Measurements from ENCODE around the gene TSPAN32.

The TSPAN32 gene, protein sequence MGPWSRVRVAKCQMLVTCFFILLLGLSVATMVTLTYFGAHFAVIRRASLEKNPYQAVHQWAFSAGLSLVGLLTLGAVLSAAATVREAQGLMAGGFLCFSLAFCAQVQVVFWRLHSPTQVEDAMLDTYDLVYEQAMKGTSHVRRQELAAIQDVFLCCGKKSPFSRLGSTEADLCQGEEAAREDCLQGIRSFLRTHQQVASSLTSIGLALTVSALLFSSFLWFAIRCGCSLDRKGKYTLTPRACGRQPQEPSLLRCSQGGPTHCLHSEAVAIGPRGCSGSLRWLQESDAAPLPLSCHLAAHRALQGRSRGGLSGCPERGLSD

DNA sequence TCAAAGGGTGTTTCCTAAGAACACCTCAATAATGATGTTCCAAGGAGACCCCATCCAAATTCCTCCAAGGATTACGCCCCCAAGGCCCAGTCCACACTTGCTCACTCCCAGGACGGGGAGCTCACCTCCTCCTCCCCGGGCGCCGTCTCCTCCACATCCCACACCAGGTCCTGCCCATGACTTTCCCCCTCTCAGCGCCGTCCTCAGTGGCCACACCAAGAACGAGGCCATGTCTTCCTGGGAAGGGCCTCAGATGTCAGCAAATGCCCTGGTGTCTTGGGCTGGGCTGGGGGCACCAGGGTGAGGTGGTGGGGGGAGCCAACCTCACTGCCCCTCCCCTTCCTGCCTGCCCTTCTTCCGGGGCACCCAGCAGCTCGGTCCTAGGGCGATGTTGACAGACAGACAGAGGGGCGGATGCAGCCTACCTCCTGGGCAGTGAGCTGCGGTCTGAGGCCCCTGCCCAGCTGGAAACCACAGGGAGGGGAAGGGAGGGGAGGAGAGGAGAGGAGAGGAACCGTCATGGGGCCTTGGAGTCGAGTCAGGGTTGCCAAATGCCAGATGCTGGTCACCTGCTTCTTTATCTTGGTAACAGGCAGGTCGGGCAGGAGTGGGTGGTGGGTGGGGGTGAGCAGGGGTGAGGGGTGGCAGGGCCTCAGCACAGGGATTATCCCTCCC, at the start of gene TSPAN32, which contains the start of gene C11orf21:
TSS of gene TSPAN32 (plus strand) at position 383 of the 675 bp plus-strand sequence. CDS start at position 520, 137 bp downstream.
TSS of gene C11orf21 (minus strand) at position 288 of the 675 bp plus-strand sequence. CDS start at position 178, 110 bp downstream.
- peak; percentile 1 for DNase-seq (ENCODE audit: low read depth, low spot score)

DNA sequence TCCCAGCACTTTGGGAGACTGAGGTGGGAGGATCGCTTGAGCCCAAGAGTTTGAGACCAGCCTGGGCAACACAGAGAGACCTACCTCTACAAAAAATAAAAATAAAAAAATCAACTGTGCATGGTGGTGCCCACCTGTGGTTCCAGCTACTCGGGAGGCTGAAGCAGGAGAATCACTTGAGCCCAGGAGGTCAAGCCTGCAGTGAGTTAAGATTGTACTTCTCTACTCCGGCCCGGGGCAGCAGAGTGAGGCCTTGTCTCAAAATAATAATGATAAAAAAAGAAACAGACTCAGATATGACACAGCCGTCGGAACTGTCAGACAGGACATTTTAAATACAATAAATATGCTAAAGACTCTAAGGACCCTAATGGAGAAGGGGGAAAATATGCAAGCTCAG, 49.8 kb upstream of the TSPAN32 start:
- no peak for DNase-seq (ENCODE audit: low read depth, low spot score)

DNA sequence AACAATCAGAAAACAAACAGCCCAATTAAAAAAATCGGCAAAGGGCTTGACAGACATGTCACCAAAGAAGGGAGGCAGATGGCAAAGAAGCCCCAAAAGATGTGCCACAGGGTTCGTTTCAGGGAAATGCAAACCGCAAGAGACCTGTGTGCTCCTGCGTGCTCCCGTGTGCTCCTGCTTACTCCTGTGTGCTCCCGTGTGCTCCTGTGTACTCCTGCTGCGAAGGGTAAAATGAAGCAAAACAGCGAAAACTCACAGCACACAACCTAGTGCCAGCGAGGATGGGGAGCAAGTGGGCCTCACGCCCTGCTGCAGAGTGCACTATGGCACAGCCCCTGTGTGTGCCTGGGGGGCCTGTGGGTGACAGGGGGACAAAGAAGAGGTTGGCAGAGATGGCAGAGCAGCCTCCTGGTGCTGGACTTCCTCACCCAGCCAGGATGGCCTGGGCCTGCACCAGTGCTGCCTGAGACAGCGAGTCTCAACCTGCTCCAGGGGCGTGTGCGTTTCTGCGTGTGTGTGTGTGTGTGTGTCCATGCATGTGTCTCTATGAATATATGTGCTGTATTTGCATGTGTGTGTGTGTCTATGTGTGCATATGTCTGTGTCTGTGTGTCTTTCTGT, 45.4 kb upstream of the TSPAN32 start:
- no peak for DNase-seq (ENCODE audit: low read depth, low spot score)

DNA sequence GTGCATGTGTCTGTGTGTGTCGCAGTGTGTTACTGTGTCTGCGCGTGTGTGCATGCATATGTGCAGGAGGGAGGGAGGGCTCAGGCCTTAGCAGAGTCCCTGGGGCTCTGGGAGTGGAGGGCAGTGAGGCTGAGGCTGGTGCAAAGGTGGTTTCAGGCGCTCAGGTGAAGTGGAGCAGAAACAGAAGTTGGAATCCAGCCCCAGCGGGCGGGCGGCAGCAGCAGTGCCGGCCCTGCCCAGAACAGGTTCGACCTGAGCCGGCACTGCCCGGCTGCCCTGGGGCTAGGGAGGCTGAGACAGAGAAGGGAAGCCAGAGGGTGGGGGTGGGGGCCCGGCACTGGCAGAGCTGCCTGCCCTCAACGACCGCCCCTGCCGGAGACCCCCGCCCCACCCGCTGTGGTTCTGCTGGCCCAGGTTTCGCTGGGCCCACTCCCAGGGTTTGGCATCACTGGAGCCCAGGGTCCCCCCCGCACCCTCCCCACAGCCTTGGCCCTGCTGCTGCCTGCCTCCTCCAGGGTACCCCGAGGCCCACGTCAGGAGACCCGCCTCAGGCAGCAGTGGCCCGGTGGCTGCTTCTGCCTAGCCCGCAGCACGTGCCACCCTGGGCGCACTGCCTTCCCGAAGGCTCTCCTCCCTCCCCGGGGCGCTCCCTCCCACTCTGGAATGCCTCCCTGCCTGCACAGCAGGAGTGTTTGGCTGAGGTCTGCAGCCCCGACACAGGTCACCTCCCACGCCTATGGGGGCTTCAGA, 44.7 kb upstream of the TSPAN32 start:
- DNase-seq (ENCODE audit: low read depth, low spot score) = peak; percentile 84

DNA sequence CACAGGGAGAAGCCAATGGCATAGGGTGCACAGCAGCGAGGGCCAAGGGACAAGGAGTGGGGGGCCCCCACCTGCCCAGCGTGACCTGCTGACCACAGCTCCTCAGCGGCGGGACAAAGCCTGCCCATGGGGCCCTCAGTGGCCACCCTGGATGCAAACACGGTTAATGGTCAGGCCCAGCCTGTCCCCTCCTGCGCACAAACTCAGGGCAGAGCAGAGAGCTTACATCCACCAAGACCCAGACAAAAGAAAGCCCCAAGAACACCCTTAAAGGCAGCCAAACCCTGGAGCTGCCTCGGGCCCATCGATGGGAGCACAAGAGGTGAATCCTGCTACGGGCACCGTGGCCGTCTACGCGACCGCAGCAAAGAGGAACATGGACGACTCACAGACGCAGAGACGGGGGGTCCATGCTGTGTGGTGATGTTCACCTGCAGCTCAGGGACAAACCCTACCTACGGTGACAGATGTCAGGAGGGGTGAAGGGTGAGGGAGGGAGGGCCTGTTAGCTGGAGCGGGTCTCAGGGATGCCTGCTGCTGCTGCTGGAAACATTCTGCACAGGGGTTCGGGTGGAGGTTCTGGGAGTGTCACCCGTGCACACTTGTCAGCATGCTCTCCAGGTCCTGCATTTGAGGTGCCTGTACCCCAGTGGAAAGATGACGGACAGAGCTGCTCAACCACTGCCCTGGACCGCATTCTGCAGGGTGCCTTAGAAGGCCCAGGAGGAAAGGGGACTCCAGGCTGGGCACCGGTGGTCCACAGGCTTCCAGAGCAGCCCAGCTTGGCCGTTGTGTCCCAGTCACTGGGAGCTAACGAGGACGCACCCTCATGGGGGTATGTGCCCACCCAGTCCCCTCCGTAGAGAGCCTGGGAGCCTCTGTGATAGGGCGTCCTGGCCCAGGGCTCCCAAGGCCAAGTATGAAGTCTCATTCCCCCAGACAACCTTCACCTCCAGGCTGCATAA, 43.0 kb upstream of the TSPAN32 start:
- DNase-seq (ENCODE audit: low read depth, low spot score) = no peak

DNA sequence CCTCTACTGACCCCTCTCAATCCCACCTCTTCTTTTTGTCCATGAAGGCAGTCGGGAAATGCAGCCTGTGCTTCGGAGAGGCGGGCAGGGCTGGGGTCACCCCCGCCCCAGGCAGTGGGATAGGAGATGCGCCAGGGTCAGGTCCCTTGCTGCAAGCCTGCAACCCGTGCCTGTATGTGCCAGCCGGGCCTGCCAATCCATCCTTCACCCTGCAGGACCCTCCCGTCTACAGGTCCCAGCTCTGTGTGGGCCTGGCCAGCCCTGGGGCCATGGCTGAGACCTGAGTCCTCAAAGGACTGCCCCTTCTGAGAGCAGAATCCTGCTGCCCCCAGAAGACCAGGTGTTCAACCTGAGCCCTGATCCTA, 42.4 kb upstream of the TSPAN32 start:
- DNase-seq (ENCODE audit: low read depth, low spot score) = no peak

DNA sequence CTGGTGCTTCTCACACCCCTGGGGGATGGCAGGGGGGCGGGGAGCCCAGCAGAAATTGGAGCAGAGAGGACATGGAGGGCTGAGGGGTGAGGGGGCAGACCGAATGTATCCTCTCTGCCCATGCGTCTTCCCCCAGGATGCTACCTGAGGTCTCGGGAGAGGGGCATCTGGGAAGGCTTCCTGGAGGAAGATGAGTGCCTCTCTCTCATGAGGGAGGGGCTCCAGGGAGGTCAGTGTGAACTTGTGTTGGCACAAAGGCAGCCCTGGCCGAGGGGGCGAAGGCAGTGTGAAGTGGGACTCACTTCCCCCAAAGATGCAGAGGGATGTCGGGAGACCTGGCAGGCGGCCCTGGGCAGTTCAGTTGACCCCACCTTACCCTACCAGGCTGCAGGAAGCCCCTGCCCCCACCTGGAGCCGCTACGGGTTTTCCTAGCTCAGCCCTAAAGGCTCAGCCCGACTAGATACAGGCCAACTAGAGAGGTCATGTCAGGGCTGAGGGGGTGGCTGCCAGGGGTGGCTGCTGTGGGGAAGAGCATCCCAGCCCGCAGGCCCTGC, 41.8 kb upstream of the TSPAN32 start:
- no peak for DNase-seq (ENCODE audit: low read depth, low spot score)

DNA sequence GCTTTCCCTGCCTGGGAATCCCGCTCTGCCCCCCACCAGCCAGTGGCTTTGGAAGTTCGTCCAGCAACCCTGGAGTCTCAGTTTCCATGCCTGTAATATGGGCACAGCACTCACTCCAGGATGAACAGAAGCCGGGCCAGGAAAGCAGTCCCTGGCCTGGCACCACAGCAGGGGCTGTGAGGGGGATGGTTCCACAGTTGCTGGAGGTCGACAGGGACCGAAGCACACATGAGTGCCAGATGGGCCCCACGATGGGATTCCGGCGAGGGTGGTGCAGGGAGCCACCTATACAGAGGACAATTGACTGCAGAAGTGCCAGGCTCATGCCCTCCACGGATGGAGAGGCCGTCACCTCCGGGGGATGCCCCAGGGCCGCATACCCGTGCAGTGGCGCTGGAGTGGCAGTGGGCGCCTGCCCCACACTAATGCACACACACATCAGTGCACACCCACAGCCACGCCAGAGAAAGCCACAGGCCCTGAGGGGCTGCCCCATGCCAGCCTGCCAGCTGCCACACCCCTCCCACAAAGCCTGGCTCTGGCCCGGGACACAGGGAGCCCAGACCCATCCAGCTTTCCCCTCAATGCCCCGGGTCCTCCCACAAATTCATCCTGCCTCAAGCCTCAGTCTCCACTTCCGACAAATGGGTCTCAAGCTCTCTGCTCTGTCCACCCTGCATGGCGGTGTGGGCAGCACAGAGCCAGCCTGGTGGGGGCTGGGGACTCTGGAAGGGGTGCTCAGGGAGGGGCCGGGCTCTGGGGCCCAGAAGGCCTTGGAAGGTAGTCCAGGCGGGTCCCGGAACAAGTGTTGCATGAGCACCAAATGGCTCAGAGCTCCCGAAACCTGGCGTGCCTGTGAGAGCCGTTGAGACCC, 41.1 kb upstream of the TSPAN32 start:
- no peak for DNase-seq (ENCODE audit: low read depth, low spot score)

DNA sequence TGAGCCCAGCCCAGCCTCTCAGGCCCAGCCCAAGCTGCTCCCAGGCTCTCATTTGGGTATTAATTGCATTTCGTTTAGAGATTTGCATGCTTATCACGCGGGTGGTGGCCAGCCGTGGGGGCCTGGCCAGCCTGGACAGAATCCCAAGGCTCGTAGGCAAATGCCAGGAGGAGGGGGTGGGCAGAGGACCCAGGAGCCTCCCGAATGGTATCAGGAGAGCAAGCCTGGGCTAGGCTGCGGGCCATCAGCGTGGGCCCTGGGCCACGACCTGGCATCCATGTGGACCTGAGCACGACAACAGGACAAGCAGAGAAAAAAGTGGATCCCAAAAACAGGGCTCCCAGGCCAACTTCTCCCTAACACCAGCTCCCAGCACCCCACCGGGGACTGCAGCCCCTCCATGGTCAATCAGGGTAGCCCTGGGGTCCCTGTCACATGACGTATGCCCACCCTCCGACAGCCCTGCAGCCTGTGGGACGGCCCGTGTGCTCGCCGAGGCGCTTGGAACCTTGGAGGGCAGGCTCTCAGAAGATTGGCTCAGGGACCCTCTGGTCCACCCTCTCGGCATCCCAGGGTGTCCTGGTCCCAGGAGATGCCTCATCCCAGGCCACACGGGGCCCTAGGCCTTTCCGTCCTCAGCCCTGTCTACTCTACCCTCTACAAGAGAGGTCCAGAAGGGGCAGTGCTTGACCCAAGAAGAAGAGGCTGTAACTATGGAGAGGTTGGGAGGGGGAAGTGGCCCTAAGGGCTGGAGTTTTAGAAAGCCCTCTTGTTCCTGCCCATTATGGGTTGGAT, 40.2 kb upstream of the TSPAN32 start:
- no peak for DNase-seq (ENCODE audit: low read depth, low spot score)

DNA sequence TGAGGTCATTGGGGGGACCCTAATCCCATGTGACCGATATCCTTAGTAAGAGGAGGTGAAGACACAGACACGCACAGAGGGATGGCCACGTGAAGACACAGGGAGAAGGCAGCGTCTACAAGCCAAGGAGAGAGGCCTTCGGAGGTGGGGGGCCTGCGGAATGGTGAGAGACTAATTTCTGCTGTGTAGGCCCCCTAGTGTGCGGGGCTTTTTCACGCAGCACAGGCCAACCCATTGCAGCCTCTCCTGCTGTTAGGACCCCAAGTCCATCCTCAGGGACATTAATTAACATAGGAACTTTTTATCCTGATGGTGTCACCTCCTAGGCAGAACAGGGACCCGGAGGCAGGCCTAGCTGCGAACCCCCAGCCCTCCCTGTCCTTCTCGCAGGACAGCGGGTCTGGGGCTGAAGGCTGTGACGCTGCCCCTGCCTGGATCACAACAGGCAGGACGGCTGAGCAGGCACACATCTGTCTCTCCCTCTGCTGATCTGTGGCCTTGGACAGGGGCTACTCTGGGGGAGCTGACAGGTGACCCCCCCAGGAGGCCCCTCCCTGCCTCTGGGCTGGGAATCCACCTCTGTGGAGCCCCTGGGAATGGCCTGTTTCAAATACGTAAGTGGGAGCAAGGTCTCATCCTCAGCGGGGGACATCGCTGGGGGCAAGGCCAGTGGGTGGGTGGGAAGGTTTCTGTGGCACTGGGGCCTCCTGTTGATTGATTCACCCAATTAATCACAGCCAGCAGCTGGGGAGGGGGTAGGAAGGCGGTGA, 39.3 kb upstream of the TSPAN32 start:
- no peak for DNase-seq (ENCODE audit: low read depth, low spot score)

DNA sequence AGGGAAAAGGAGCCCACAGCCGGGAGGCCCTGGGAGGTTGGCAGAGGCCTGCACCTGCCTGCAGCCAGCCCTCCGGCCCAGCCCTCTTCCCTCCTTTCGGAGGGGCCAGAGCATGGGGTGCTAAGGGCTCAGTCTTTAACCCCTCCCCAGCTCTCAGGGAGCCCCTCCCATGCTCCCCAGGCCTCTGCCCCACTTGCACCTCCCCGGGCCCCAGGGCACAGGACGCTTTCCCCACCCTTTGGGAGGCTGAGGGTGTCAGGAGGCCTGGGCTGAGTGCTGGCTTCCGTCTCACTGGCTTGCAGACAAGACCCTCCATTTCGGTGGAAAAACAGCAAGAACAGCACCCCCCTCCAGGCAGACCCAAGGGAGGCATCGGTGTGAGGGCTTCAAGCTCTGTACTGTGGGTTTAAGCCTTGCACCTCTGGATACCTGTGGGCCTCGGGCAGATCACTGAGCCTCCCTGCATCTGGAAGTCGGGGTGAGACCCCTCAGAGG, 38.7 kb upstream of the TSPAN32 start:
- no peak for DNase-seq (ENCODE audit: low read depth, low spot score)

DNA sequence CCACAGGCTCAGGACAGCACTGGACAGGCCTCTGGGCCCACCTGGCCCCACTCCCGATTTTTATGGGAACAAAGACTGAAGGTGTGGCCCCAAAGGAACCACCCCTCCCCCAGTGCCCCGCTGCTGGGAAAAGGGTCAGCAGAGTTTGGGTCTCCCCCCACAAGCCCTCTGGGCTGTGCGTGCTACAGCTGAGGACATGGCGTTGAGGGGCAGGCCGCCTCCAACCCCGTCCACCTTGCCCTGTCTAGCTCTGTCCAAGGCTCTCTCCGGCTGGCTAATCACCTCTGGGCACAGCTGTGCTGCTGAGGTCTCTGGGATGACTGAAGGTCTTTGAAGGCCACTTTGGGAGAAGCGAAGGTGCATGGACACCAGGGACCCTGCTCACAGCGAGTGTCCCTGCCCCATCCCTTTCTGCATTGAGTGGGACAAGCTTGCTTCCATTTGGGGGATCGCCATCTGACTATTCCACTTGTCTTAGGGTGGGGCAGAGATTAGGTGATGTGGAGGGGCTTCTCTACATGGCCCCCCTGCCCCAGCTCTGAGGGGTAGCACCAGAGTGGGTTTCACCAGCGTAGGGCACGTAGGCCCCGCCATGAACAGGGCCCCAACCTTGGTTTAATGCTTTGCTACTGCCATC, 38.0 kb upstream of the TSPAN32 start:
- no peak for DNase-seq (ENCODE audit: low read depth, low spot score)

DNA sequence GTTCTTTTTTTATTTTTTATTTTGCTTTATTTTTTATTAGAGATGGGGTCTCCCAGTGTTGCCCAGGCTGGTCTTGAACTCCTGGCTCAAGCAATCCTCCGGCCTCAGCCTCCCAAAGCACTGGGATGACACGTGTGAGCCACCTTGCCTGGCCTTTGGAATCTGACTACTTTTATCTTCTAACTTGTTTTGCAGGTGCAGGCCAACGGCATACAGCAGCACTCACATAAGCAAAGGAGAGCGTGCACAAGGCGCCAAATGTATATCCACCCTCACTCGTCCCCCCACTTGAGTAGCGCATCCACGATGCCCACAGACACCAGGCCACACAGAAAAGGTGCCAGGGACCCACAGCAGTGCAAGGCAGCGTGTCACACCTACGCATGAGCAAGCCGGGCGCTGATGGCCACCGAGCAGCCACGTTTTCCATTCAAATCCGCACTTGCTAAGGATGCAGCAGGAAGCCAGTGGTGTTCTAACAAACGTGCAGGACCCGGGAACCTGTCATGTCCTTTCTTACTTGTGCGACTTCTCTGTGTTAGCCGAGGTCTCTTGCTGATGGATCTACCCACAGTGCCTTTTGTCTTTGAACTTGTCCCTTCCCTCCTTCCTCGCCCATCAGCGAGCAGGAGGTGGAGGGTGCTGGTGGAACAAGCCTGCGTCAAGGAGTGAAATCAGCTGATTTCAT, 37.3 kb upstream of the TSPAN32 start:
- DNase-seq (ENCODE audit: low read depth, low spot score) = no peak

DNA sequence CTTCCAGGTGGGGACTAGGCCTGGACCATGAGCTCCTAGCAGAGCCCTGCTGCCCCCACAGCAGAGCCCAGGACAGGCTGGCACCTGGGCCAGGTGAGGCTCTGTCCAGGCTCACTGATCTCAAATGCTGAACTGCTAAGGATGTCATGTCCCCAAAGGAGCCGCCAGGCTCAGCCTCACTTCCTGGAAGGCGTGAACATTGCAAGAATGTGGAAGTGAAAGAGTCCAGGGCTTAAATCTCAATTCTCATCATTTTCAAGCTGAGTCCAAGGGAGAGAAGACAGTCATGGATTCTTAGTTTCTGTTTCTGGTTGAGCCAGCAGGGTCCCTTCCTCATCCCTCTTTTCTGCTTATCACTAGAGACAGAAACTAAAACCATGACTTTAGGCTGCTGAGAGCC, 36.4 kb upstream of the TSPAN32 start:
- DNase-seq (ENCODE audit: low read depth, low spot score) = no peak

DNA sequence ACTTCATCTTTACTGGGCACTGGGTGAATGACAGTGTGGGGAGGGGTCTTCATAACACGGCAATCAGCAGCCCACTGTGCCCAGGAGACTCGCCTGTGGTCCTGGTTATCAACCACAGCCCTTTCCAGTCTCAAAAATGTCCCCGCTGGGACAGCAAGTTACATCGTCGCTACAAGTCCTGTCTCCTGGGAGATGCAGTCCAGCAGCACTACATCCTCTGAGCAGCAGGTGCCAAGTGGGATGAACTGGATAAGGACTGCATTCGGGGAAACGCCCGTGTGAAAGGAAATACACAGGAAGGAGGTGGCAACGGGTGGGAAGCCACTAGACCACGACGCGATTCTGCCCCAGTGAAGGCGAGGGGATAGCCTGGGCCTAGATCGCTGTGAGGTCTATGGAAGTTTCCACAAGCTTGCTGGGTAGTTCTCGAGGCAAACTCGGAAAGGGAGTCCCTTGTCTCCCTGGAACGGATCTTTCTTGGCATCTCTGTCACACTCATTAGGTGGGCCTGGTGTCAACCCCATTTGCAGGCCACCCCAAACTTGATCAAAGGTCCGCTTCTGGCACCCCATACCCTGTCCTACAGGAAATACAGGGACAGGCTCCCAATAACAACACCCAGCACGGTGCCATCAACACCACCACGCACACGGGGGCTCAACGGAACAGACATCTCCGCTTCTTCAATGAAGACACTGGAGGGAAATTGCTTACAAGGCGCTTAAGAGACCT, 35.8 kb upstream of the TSPAN32 start:
- no peak for DNase-seq (ENCODE audit: low read depth, low spot score)
